Measurements from ENCODE around the gene KRT17.
"Not testable (repeated sequence)": the region's sequence is repeated elsewhere in the genome, so short reads cannot be mapped to it uniquely, and the experiment has no call there.

Gene KRT17

DNA sequence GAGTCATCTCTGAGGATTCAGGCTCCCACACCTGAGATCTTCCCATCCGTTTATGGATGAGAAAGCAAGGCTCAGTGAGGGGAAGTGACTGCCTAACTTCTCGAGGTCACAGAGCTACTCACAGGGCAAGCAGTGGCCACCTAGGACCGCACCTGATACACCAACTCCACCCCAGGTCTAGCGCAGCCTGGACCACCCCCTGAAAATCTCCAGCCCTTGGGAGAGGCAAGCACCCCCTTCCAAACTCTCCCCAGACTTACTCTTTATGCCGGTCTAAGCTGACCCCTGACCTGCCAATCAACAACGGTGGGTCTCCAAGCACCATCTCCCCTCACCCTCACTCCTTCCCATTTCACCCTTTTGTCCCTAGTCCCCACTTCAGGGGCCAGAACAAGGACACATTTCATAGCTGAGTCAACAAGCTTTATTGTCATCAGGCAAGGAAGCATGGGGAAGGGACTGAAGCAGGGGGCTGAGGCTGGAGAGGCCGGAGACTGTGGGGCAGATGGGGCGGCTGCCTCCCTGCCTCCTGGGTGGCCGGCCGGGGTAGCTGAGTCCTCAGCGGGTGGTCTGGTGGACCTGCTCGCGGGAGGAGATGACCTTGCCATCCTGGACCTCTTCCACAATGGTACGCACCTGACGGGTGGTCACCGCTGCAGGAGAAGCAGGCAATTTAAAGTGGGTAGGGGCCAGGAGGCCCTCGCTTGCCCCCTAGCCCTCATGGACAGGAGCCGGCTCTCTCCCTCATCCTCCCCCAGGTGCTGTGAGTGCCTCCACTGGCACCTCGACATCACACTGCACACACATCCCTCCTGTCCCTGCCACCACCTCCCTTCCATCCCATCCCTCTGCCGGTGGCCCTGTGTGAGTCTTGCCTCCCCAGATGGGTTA lies 5.1 kb downstream of the KRT17 start:
- no peak for DNase-seq

GRCh38 chr17:41618341-41619035 lies 5.9 kb downstream of the KRT17 start:
- DNase-seq = no peak

GRCh38 chr17:41617698-41618097 lies 6.7 kb downstream of the KRT17 start:
- no peak for DNase-seq

- DNase-seq = no peak
These were observed 7.2 kb downstream of the KRT17 start for GRCh38 chr17:41617136-41617535.

DNA sequence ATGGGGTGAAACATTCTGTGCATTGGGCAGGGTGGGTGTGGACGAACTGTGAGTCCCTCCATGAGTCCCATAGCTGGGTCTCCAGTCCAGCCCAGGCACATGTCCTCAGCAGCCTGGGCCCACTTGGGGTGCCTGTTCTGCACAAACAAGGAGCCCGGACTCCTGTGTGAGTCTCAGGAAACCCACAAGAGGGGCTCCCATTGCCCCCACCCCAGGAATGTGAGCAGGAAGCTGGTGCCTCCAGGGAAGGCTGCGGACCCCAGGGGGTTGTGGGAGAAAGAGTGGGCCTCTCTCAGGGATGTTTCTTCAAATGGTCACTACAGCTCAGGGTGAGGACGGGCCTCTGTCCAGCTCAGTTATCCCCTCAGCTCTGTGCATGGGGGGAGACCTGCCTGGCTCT lies 7.9 kb downstream of the KRT17 start:
- DNase-seq = not testable (repeated sequence)

DNA sequence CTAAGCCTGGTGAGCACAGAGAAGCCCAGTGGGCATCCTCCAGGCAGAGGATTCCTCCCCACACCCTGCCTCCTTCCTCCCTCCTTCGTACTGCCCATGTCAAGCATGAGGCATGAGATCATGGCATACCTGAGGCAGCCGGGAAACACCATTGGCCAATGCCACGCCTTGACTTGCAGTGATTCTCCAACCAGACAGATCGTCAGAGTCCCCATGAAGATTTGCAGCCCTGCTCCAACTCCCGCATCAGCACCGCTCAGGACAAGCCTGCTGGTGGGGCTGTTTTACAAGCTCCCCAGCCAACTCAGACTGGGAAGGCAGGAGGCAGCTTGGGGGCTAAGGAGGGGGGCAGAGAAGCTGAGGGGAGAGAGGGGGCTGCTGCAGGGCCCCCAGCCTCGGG lies 8.9 kb downstream of the KRT17 start:
- no peak for DNase-seq

- DNase-seq = not testable (repeated sequence)
These were observed 9.6 kb downstream of the KRT17 start for GRCh38 chr17:41614767-41615166.

DNA sequence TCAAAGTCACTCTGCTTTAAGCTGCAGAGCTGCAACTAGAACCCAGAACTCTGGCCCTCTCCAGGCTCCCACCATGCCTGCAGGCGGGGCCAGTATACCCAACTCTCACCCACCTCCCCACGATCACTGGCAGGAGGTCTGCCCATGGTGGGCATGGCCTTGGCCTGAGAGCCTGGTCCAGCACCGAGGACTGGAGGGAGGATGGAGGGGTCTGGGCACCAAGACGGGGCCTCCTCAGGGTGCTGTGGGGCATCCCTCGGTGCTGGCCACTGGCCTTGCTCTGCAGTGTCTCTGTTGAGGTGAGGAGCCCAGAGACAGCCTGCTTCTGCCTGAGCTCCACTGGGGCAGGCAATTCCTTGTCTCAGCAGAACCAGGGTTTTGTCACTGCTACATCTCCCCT lies 10.3 kb downstream of the KRT17 start:
- DNase-seq = no peak

GRCh38 chr17:41613277-41614082 lies 10.9 kb downstream of the KRT17 start:
- DNase-seq = no peak

DNA sequence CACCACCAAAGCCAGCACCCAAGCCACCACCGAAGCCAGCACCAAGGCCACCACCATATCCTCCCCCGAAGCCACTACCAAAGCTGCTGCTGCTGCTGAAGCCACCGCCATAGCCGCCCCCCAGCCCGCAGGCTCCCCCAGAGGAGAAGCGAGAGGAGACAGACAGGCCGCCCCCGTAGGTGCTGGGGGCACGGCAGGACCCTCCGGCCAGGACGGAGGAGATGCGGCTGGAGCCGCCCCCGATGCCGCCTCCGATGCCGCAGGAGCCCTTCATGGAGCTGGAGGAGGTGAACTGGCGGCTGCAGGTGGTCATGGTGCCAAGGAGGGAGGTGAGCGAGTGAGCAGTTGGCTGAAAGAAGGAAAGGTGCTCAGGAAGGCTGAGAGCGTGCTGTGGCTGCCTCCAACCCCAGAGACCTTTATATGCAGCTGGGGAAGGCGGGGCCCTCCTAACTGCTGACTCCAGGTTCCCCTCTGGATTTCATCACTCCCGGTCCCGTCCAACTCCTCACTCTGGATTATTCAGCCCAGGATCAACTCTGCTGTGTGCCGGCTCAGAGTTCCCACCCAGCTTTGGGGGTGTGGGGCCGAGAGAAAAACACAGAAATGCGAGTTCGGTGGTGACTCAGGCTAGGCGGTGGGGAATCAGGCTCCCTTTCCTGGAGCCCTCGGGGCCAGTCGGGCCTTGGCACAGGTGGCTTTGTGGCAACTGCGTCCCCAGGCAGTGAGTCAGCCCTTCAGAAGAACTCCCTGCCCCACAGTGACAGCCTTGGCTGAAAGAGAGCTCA lies 11.8 kb downstream of the KRT17 start, which contains the start of gene KRT16:
Gene KRT16 (minus strand): TSS at position 392 of the 785 bp plus-strand sequence. CDS start 79 bp downstream, at position 313.
- not testable (repeated sequence) for DNase-seq

DNA sequence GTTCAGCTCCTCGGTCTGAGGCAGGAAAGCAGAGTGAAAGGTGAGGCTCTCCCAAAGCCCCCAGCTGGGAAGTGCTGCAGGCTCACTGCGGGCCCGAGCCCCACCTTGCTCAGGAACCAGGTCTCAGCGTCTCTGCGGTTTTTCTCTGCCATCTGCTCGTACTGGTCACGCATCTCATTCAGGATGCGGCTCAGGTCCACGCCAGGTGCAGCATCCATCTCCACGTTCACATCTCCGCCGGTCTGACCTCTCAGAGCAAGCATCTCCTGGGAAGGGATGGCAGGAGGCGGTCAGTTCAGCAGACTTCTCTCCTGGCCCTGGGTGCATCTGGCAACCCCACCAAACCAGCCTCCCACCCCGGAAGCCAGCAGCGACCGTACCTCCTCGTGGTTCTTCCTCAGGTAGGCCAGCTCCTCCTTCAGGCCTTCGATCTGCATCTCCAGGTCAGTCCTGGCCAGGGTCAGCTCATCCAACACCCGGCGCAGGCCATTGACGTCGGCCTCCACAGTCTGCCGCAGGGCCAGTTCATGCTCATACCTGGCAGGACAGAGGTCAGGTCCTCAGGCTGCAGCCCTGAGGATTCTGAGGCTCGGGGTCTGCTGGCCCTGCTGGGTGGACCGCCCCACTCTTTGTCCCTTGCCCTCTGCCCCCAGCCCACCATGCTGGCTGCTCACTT lies 13.3 kb downstream of the KRT17 start:
- no peak for DNase-seq

DNA sequence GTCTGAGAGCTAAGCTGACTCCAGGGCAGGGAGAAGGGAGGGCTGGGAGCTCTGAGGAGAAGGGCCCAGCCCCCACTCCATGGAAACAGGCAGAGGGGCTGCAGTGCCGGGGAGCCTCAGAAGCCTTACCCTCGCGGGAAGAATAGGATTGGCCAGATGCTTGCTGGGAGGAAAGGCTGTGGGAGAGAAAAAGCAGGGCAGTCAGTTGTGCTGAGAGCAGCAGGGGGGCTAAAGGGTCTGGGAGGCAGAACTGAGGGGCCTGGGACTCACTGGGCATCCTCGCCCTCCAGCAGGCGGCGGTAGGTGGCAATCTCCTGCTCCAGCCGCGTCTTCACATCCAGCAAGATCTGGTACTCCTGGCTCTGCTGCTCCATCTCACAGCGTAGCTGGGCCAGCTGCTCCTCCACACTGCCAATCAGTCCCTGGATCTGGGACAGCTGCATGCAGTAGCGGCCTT lies 14.3 kb downstream of the KRT17 start:
- not testable (repeated sequence) for DNase-seq

GRCh38 chr17:41606930-41607329 lies 17.4 kb downstream of the KRT17 start:
- DNase-seq = not testable (repeated sequence)

DNA sequence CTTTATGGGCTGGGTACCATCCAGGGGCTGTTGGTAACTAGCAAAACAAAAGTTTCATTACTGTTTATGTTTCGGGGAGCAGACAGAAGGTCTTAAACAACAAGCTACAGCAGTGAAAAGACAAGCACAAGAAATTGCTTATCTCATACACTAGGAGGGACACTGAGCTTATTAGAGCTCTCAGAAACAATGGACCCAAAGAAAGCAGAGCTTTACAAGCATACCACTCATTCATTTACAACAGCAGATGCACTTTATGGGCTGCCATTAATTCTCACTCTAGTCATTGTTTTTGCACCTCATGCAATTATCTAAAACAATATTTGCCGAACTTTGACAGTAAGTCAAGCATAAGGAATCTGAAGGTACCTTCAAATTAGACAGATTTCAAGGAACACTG lies 21.9 kb downstream of the KRT17 start:
- no peak for DNase-seq

DNA sequence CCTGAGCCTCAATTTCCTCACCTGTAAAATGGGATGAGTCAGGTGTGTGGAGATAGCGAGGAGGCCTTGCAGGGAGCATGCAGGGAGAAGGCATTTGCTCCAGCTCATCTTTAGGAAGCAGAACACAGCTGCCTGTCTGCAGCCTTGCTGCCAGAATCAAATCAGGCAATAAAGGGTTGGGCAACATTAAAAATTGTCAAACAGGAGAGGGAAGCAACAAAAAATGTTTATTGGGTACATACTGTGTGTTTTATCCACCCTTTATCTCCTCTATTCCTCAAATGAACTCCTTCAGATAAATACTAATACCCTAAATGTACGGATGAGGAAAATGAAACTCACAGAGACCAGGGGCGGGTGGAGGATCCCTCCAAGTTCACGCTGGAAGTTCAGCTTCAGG lies 24.1 kb downstream of the KRT17 start:
- DNase-seq = no peak

DNA sequence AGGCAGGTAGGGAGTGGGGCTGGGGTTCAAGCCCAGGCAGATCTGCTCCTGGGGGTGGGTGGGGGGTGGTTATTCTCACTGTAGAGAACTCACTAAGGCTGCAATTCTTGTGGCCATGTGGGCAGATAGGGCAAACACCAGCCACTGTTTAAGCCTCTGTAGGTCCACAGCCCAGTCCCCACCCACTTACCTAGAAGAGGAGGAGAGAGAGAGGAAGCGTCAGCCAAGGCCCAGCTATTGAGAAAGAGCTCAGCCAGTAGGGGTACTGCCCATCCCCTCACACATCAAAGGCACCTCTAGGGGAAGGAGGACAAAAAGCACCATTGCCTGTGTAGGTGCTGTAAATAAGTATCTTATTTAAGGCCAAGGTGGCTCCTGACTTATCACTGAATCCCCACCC lies 24.7 kb downstream of the KRT17 start:
- DNase-seq = no peak

DNA sequence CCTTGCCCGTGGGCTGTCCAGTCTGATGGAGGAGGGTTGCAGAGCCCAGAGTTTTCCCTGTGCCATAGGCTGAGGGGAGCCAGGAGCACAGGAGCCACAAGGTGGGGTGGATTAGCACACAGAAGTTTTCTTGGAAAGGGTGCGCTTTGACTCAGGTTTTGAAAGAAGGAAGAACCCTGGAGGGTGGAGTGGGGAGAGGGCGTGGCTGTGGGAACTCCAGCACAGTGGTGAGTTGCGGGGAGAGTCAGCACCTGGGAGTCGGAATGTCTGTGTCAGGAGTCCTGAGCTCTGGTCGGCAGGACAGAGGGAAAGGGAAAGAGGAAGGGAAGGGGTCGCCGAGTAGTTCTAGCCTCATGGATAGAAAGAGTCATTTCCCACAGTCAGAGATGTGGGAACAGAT lies 28.8 kb downstream of the KRT17 start:
- no peak for DNase-seq

DNA sequence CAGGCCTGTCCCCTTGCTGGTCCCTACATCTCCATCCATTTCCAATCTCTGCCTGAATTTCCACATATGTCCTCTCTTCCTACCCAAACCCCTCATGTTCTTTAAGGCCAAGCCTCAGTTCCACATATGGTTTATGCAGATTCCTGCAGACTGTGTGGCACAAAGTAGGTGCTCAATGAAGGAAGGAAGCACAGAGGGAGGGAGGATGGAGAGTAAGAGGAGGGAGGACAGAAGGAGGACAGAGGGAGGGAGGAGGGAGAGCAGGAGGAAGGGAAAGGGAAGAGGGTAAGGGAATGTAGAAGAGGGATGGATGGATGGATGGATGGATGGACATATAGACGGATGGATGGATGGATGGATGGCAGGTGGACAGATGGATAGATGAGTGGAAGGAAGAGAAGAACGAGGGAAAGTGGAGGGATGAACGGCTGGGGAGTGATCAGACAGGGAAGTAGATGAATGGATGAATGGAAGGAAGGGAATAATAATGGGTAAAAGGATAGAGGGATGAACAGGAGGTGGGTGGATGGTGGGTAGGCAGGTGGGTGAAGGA lies 29.9 kb downstream of the KRT17 start:
- no peak for DNase-seq

GRCh38 chr17:41593306-41593981 lies 30.9 kb downstream of the KRT17 start:
- DNase-seq = no peak

GRCh38 chr17:41592601-41593305 lies 31.6 kb downstream of the KRT17 start:
- DNase-seq = no peak

All from NCI-H1048 (cell line).